HCT116 (cell line): Measurements from ENCODE around the gene CEP57. TPM values are rescaled to one million over a fixed set of nuclear protein-coding genes. Genes with fewer than 3 reads are reported as not detected.
"Not testable (repeated sequence)": the region's sequence is repeated elsewhere in the genome, so short reads cannot be mapped to it uniquely, and the experiment has no call there.

Experiments used
- ATAC-seq: fragments of 200-7000 bp; cut with Tn5 transposase; 2 replicates; pipeline ENCODE4 v1.9.1; 2020; ENCODE audit warnings: mild to moderate bottlenecking, moderate library complexity
- BruUV-seq: library from RNA; stranded (reverse); fragments of 400-500 nt; replicated peaks from 2 replicates; lab custom pipeline; 2021; lab: Mats Ljungman, UMichigan
- CTCF ChIA-PET: fragments of 300-600 bp; sonication (Branson Sonifier 250); formaldehyde crosslinking; loops from one replicate; lab custom pipeline; 2021; ENCODE audit warnings: antibody characterized with exemption; lab: Charles Lee
- POLR2A ChIA-PET: fragments of 300-600, 350-600 bp; sonication (Branson Sonifier 250); formaldehyde crosslinking; loops from one replicate; lab custom pipeline; 2021; ENCODE audit warnings: antibody characterized with exemption; lab: Charles Lee
- RAD21 ChIA-PET, 2 experiments: fragments of 300-600 bp; sonication (Branson Sonifier 250); formaldehyde crosslinking; loops; one replicate each; lab custom pipeline; 2023; ENCODE audit warnings: low total read pairs in 2 of 2; ENCODE audit not compliant: uncharacterized antibody in 2 of 2, unreplicated experiment in 2 of 2, low non-redundant PET in 1 of 2; lab: Charles Lee
- DNase-seq: peaks from one replicate; pipeline ENCODE4 v3.0.0-alpha.2; 2010; ENCODE audit warnings: low read depth, low spot score
- H2AFZ ChIP-seq: fragments of 200-600 bp; shearing (Covaris generic), sonication (generic); 2 replicates; pipeline ENCODE4 v1.6.1; 2017; ENCODE audit warnings: low read depth, mixed run types, mixed read lengths, antibody characterized with exemption, low read length; ENCODE audit not compliant: poor library complexity, severe bottlenecking
- H3K27ac ChIP-seq: 2 replicates; pipeline ENCODE4 v1.5.1; 2012; ENCODE audit warnings: low read depth, low read length
- H3K27me3 ChIP-seq: fragments of 200-600 bp; sonication (generic); 2 replicates; pipeline ENCODE4 v1.6.1; 2016; ENCODE audit warnings: mixed run types, low read length, mixed read lengths; ENCODE audit not compliant: insufficient read depth
- H3K36me3 ChIP-seq, 2 experiments: fragments of 200-500 bp in 1 of 2; fragments of 200-600 bp in 1 of 2; sonication (Bioruptor generic) in 1 of 2; sonication (generic) in 1 of 2; 2 replicates each; pipeline versions ENCODE4 v1.5.1 to v1.6.1; 2014 to 2016; ENCODE audit warnings: low read length in 2 of 2, inconsistent platforms in 1 of 2, mixed read lengths in 1 of 2, mixed run types in 1 of 2; ENCODE audit not compliant: insufficient read depth in 2 of 2, control insufficient read depth in 1 of 2
- H3K4me1 ChIP-seq, 2 experiments: fragments of 200-600 bp in 1 of 2; sonication (generic) in 1 of 2; 2 replicates each; pipeline versions ENCODE4 v1.5.1 to v1.6.1; 2012 to 2017; ENCODE audit warnings: low read length in 2 of 2, inconsistent platforms in 1 of 2, mild to moderate bottlenecking in 1 of 2, mixed read lengths in 1 of 2, mixed run types in 1 of 2, moderate library complexity in 1 of 2; ENCODE audit not compliant: insufficient read depth in 2 of 2, control insufficient read depth in 1 of 2
- H3K4me2 ChIP-seq: fragments of 200-600 bp; sonication (generic); 2 replicates; pipeline ENCODE4 v1.6.1; 2017; ENCODE audit warnings: mixed run types, low read length, mixed read lengths
- H3K4me3 ChIP-seq, 2 experiments: fragments of 200-600 bp in 1 of 2; sonication (generic) in 1 of 2; replicated peaks in 1 of 2; 2 replicates each; pipeline ENCODE4 v1.5.1; 2011 to 2016; ENCODE audit warnings: low read length in 2 of 2, control low read depth in 1 of 2, low read depth in 1 of 2, mild to moderate bottlenecking in 1 of 2, mixed read lengths in 1 of 2, mixed run types in 1 of 2
- H3K79me2 ChIP-seq: fragments of 200-600 bp; sonication (generic); 2 replicates; pipeline ENCODE4 v1.6.1; 2017; ENCODE audit warnings: mild to moderate bottlenecking, mixed run types, low read length, moderate library complexity, mixed read lengths; ENCODE audit not compliant: insufficient read depth
- H3K9ac ChIP-seq: fragments of 200-600 bp; sonication (generic); 2 replicates; pipeline ENCODE4 v1.6.1; 2016; ENCODE audit warnings: low read length, mixed read lengths
- H3K9me2 ChIP-seq: fragments of 200-600 bp; sonication (generic), shearing (Covaris generic); 2 replicates; pipeline ENCODE4 v1.6.1; 2017; ENCODE audit warnings: mixed run types, mild to moderate bottlenecking, moderate library complexity; ENCODE audit not compliant: insufficient read depth
- H3K9me3 ChIP-seq, 2 experiments: fragments of 200-500 bp in 1 of 2; fragments of 200-600 bp in 1 of 2; sonication (Bioruptor generic) in 1 of 2; sonication (generic) in 1 of 2; 2 replicates each; pipeline ENCODE4 v1.6.1; 2014 to 2017; ENCODE audit warnings: low read length in 2 of 2, mixed read lengths in 2 of 2, inconsistent platforms in 1 of 2, low read depth in 1 of 2, mild to moderate bottlenecking in 1 of 2, mixed run types in 1 of 2, moderate library complexity in 1 of 2; ENCODE audit not compliant: control insufficient read depth in 1 of 2, insufficient read depth in 1 of 2
- H4K20me1 ChIP-seq: fragments of 200-600 bp; sonication (generic), shearing (Covaris generic); 2 replicates; pipeline ENCODE4 v1.6.1; 2017; ENCODE audit warnings: mixed run types, mild to moderate bottlenecking, moderate library complexity; ENCODE audit not compliant: insufficient read depth
- CBX3 ChIP-seq: IDR thresholded peaks from 2 replicates; pipeline ENCODE4 v1.6.1; 2012; ENCODE audit warnings: low read depth
- CEBPB ChIP-seq: IDR thresholded peaks from 2 replicates; pipeline ENCODE4 v1.6.1; 2012; ENCODE audit warnings: low read depth
- EGR1 ChIP-seq: IDR thresholded peaks from 2 replicates; pipeline ENCODE4 v1.6.1; 2012; ENCODE audit warnings: low read depth
- ELF1 ChIP-seq: IDR thresholded peaks from 2 replicates; pipeline ENCODE4 v1.6.1; 2012; ENCODE audit warnings: low read depth, borderline replicate concordance
- EZH2 ChIP-seq: fragments of 200-600 bp; sonication (generic); IDR thresholded peaks from 2 replicates; pipeline ENCODE4 v1.6.1; 2017; ENCODE audit warnings: antibody characterized with exemption, mixed run types
- EZH2phosphoT487 ChIP-seq: fragments of 200-600 bp; IDR thresholded peaks from 2 replicates; pipeline ENCODE4 v1.6.1; 2018; ENCODE audit warnings: antibody characterized with exemption, borderline replicate concordance
- FOSL1 ChIP-seq: IDR thresholded peaks from 2 replicates; pipeline ENCODE4 v1.6.1; 2012; ENCODE audit warnings: low read depth
- JUND ChIP-seq: IDR thresholded peaks from 2 replicates; pipeline ENCODE4 v1.6.1; 2012
- POLR2A ChIP-seq: IDR thresholded peaks from 2 replicates; pipeline ENCODE4 v1.7.0; 2011; ENCODE audit warnings: borderline replicate concordance; ENCODE audit not compliant: insufficient read depth, insufficient read length; ENCODE audit errors: extremely low read depth
- POLR2AphosphoS5 ChIP-seq: IDR thresholded peaks from 2 replicates; pipeline ENCODE4 v1.6.1; 2011; ENCODE audit warnings: mild to moderate bottlenecking, low read depth, low read length, moderate library complexity
- RAD21 ChIP-seq: IDR thresholded peaks from 2 replicates; pipeline ENCODE4 v1.6.1; 2012; ENCODE audit warnings: low read depth, mild to moderate bottlenecking
- SIN3A ChIP-seq: IDR thresholded peaks from 2 replicates; pipeline ENCODE4 v1.6.1; 2012; ENCODE audit warnings: low read depth
- SP1 ChIP-seq: IDR thresholded peaks from 2 replicates; pipeline ENCODE4 v1.6.1; 2012; ENCODE audit warnings: low read depth
- TCF7L2 ChIP-seq: IDR thresholded peaks from 2 replicates; pipeline ENCODE4 v1.7.0; 2011; ENCODE audit warnings: borderline replicate concordance, inconsistent platforms; ENCODE audit not compliant: insufficient read depth, insufficient read length; ENCODE audit errors: extremely low read depth
- YY1 ChIP-seq: IDR thresholded peaks from 2 replicates; pipeline ENCODE4 v1.6.1; 2011; ENCODE audit warnings: low read length, low read depth, moderate library complexity, mild to moderate bottlenecking; ENCODE audit not compliant: insufficient replicate concordance; ENCODE audit errors: extremely low read depth
- ZFX ChIP-seq: fragments of 450-650 bp; IDR thresholded peaks from 2 replicates; pipeline ENCODE4 v1.6.1; 2017
- ZNF274 ChIP-seq: fragments of 200-500 bp; sonication (Bioruptor generic); IDR thresholded peaks from 2 replicates; pipeline ENCODE4 v1.6.1; 2014; ENCODE audit warnings: mild to moderate bottlenecking, low read depth, low read length, inconsistent platforms
- intact Hi-C: fragments of 100-400 bp; cut with micrococcal nuclease; formaldehyde crosslinking; loops from 2 replicates; pipeline ENCODE4 v1.10.0; 2022
- total RNA-seq: library from RNA; stranded (reverse); gene quantifications from one replicate; pipeline ENCODE4 v1.2.1, GENCODE V29; 2021; ENCODE audit not compliant: unreplicated experiment
- TF ChIP-seq, protein P1 (sequence below): IDR thresholded peaks from 2 replicates; pipeline ENCODE4 v1.6.1; 2012
- TF ChIP-seq, protein P2 (sequence below): IDR thresholded peaks from 2 replicates; pipeline ENCODE4 v1.6.1; 2012
- TF ChIP-seq, protein P3 (sequence below): IDR thresholded peaks from 2 replicates; pipeline ENCODE4 v1.6.1; 2011; ENCODE audit warnings: mild to moderate bottlenecking, low read length, moderate library complexity; ENCODE audit not compliant: insufficient replicate concordance; ENCODE audit errors: extremely low read depth

The CEP57 gene
- total RNA-seq, 1 experiment from 2014 or later: 43.3 TPM

DNA sequence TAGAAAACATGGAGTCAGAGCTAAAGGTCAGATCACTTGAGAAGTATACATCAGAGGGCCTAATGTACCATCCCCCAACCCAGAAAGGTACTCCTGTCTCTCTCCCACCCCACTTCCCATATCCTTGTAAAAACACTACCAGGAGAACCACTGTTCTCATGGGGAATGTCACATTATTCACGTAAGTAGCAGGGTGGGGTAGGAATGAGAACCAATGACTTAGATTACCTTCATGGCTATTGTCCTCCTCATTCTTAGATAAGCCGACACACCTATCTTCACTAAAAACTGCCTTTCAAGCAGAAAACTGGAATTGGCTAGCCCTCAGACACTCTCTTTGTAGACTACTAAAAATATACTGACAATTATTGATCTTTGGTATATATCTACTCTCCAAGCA is 63.6 kb downstream of the CEP57 start:
- no peak overlapping the region for H3K4me3 ChIP-seq
- no TSS peak for BruUV-seq
- no peak overlapping the region for H3K27ac ChIP-seq
- POLR2A ChIA-PET: no interaction called here
- H3K36me3 ChIP-seq: no peaks in the 10 kb centered on the region
- TF ChIP-seq POLR2AphosphoS5 (no peak), SIN3A (no peak), CEBPB (no peak), ZFX (no peak), JUND (no peak), CBX3 (no peak), EZH2 (no peak), EZH2phosphoT487 (no peak), TCF7L2 (no peak), YY1 (no peak), POLR2A (no peak), RAD21 (no peak), SP1 (no peak), ZNF274 (no peak), ELF1 (no peak), FOSL1 (no peak), EGR1 (no peak)
- TF ChIP-seq, protein P1, sequence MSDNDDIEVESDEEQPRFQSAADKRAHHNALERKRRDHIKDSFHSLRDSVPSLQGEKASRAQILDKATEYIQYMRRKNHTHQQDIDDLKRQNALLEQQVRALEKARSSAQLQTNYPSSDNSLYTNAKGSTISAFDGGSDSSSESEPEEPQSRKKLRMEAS: no peak
- TF ChIP-seq, protein P2, sequence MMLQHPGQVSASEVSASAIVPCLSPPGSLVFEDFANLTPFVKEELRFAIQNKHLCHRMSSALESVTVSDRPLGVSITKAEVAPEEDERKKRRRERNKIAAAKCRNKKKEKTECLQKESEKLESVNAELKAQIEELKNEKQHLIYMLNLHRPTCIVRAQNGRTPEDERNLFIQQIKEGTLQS: no peak
- TF ChIP-seq, protein P3, sequence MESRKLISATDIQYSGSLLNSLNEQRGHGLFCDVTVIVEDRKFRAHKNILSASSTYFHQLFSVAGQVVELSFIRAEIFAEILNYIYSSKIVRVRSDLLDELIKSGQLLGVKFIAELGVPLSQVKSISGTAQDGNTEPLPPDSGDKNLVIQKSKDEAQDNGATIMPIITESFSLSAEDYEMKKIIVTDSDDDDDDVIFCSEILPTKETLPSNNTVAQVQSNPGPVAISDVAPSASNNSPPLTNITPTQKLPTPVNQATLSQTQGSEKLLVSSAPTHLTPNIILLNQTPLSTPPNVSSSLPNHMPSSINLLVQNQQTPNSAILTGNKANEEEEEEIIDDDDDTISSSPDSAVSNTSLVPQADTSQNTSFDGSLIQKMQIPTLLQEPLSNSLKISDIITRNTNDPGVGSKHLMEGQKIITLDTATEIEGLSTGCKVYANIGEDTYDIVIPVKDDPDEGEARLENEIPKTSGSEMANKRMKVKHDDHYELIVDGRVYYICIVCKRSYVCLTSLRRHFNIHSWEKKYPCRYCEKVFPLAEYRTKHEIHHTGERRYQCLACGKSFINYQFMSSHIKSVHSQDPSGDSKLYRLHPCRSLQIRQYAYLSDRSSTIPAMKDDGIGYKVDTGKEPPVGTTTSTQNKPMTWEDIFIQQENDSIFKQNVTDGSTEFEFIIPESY: no peak
- DNase-seq (no peak), ATAC-seq (no peak)
- CTCF ChIA-PET: interaction anchor here (1.7 kb wide), 1 partner anchor 18 kb away, joined by 5 read pairs; no protein-coding TSS in a partner anchor
- H3K9me3 ChIP-seq: no peaks in the 10 kb centered on the region
- no peaks in the 10 kb centered on the region for H3K4me1 ChIP-seq
- H3K4me2 ChIP-seq: no peak overlapping the region
- no peak overlapping the region for H3K9ac ChIP-seq
- H2AFZ ChIP-seq: no peak overlapping the region
- intact Hi-C loops: no loop called here
- RAD21 ChIA-PET: no interaction called here
- H4K20me1 ChIP-seq: no peaks in the 10 kb centered on the region
- H3K27me3 ChIP-seq: no peaks in the 10 kb centered on the region
- no peaks in the 10 kb centered on the region for H3K79me2 ChIP-seq
- H3K9me2 ChIP-seq: no peaks in the 10 kb centered on the region

- H3K36me3 ChIP-seq, H3K27ac ChIP-seq, H3K79me2 ChIP-seq, H4K20me1 ChIP-seq, RAD21 ChIA-PET, intact Hi-C loops, H3K27me3 ChIP-seq, H3K9me3 ChIP-seq, H2AFZ ChIP-seq, BruUV-seq, H3K9ac ChIP-seq, H3K4me1 ChIP-seq, H3K9me2 ChIP-seq, H3K4me3 ChIP-seq, DNase-seq, POLR2A ChIA-PET, ATAC-seq, H3K4me2 ChIP-seq: not testable (repeated sequence)
- CTCF ChIA-PET: interaction anchor here (1.7 kb wide), 1 partner anchor 18 kb away, joined by 5 read pairs; no protein-coding TSS in a partner anchor
These were observed 64.1 kb downstream of the CEP57 start for GRCh38 chr11:95854362-95854761.
